Glomerular visceral epithelial cell (primary cell): ENCODE results near the gene OAT.

Source experiments
- DNase-seq: peaks from one replicate; pipeline ENCODE4 v3.0.0-alpha.2; 2016; ENCODE audit errors: extremely low spot score

OAT gene

DNA sequence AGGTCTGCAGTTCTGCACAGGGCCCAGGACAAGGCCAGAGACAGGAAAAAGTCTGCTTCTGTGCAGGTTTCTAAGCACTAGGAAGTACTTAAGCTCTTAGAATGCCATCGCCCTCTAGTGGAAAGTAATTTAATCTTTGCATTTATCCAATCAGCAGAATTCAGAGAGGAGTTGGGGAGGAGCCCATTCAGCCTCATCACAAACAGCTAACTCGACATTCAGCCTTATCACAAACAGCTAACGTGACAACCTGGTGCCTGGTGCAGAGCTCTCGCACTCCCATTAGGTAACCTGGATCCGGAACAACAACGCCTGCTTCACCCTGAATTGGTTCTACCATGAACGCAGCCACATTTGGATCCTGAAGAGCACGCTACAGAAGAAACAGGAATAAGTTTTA lies 15.2 kb downstream of the OAT start:
- peak; percentile 74 for DNase-seq

DNA sequence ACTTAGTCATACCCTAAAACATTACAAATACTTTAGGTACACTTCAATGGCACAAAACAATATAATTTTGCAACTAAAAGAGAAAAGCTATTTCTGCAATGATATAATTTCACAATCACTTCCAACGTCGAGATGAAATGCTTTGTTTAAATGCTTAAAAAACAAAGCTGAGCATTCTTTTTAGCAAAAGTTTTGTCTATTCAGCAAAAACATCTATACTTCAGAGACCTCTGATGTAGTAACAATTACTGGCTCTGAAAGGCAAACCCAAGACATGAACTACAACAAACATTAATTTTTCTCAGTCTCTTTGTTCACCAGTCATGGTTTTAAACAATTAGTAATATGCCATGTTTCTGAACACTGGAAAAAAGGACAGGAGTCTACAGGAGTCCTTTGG lies 16.4 kb downstream of the OAT start:
- no peak for DNase-seq

DNA sequence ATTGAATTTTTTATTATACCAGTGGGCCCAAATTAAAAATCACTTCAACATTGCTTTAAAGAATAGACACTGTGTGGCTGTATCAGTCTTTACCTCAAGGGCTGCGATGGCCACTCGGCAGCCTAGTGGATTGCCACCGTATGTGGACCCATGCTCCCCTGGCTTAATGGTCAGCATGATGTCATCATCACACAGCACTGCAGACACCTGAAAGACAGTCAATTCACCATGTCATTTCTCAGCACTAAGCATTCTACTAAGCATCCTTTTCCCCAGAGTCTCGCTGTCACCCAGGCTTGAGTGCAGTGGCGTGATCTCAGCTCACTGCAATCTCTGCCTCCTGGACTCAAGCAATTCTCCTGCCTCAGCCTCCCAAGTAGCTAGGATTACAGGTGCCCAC lies 17.1 kb downstream of the OAT start:
- no peak for DNase-seq

DNA sequence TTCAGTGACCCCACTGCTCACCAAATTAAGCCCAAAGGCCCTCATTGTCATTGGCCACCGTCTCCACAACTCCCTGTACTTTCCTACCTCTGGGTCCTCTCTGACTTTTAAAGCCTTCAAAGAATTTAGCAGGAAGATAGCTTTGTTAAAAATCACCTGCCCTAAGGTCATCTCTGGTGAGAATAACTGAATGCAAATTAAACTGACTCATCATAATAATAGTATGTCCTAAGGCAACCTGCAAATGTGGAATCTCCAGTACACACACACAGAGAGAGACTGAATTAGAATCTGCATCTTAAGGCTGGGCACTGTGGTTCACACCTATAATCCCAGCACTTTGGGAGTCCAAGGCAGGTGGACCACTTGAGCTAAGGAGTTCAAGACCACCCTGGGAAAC lies 24.1 kb downstream of the OAT start:
- DNase-seq: no peak

DNA sequence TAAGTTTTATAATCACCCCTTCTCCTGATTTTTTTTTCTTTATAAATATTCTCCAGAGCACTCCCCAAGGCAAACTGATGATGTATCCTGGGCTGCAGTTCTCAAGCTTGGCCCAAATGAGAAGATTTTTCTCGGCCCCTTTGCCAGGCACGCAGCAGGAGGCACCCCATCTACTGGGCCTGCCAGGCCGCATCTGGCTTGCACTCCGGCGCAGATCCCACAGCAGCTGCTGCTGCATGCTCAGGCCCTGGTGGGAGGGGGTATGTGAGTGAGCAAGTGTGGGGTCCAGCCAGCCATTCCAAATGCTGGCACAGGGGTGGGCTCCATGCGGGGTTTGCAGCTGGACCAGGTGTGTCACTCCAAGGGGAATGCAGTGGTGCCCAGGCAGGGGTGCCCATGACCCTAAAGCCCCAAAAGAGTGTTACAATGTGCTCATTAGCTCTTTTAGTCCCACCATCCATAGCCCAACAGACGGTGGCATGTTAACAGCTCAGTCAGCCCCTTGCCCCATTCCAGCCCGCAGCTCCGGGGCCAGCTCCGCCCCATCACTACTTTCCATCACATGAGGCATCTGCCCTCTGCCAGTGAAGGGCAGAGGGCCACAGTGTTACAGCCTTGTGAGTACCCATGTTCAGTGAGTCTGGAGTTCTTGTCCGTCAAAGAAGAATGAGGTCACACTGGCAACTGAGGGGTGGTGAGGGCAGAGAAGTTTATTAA lies 25.9 kb downstream of the OAT start:
- DNase-seq: no peak

DNA sequence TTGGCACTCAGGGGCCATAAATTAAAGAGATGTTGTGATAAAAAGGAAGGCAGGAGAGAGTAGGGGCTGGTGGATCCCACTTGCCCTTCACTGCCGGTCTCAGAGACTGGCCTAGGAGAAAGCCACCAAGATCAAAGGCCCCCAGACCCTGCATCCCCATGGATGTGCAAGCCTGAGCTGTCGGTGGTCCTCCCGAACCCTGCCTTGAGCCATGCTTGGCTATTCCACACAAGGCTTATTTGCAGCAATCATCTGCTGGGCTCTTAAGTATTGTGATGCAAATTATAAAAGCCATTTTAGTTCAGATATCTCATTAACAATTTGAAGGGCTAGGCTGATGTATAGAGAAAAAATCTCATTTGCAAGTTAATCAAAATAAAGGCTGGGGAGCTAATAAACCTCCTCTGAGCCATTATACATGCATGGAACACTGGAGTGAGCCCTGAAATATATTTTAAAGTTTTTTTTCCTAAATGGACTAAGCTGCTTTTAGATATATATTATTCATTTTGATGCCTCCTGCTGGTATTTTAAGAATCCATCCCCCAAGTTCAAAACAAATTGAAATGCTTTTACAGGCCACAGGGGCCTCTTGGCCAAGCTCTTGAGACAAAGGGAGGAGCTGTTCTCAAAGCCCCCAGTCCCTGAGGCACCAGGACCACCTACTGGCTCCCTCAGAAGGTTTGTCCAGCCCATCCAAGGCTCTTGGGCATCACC lies 28.1 kb downstream of the OAT start:
- DNase-seq: no peak

DNA sequence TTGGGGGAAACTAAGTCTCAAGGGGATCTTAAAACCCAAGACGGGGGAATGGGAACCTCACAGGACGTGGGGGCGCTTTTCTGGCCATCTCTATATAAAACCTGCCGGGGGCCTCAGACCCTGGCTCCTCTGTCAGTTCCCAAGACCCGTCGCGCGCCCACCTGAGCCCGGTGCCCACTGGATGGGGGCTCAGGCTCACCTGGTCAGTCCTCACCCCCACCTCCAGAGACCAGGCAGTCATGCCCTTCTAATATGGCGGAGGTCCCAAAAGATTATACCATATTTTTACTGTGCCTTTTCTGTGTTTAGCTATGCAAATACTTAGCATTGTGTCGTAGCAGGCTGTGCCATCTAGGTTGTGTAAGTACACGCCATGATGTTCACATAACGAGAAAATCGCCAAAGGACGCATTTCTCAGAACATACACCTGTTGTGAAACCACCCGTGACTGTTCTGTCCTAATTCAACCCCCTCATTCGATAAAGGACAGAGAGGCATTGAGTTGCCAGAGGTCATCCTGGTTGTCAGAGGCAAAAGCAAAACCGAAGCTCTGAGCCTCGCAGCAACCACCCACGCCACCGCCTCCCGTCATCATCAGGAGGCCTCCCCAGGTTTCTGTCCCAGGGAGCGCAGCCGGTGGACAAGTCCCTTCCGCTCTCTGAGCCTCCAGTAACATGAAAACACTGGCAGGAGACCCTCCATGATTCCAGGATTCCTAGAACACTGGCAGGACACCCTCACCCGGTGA lies 28.9 kb downstream of the OAT start:
- no peak for DNase-seq

DNA sequence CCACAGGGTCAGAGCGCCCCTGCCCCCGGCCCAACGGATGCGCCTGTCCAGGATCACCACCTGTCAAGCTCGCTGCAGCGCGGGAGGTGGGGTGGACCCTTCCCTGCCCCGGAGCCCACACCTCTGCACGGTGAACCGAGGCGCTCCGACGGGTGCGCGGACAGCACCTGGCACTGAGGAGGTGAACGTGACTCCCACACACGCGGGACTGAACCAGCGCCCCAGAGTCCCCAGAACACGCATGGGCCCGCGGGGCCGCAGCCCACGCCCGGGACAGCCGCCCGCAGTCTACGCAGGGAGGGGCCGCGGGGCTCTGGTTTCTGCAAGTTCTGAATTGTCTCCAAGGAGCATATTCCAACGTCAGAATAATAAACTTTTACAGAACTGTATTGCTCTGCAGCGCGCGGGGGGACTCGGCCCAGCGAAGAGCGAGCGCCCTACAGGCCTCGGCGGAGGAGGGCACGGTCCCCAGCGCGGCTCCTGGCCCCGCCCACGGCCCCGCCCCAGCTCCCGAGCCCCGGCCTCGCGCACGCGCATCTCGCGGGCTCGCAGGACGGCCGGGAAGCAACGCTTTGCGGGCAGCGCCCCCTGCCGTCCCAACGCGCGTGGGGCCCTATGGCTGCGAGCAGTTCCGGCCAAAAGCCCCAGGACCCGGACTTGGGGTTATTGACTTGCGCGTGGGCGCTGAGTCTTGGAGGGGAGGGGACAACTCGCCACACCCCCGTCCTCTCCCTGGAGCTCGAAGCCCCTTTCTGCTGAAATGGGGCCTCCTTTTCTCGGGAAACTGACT lies 29.7 kb downstream of the OAT start:
- DNase-seq: peak; percentile 88

DNA sequence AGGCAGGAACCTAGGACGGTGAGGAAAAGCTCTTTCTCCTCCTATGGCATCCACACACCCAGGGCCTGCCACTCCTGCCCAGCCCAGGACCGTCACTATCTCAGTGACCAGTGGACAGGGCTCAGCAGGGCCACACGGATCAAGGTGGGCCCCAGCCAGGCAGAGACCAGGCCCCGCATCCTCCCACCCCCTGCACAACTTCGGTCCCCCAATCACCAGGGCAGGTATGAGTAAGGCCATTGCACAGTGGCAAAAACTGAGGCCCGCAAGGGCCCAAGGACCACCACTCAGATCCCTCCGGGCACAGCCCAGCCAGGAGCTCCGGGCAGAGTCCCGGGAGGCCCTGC lies 30.3 kb downstream of the OAT start:
- DNase-seq: no peak

DNA sequence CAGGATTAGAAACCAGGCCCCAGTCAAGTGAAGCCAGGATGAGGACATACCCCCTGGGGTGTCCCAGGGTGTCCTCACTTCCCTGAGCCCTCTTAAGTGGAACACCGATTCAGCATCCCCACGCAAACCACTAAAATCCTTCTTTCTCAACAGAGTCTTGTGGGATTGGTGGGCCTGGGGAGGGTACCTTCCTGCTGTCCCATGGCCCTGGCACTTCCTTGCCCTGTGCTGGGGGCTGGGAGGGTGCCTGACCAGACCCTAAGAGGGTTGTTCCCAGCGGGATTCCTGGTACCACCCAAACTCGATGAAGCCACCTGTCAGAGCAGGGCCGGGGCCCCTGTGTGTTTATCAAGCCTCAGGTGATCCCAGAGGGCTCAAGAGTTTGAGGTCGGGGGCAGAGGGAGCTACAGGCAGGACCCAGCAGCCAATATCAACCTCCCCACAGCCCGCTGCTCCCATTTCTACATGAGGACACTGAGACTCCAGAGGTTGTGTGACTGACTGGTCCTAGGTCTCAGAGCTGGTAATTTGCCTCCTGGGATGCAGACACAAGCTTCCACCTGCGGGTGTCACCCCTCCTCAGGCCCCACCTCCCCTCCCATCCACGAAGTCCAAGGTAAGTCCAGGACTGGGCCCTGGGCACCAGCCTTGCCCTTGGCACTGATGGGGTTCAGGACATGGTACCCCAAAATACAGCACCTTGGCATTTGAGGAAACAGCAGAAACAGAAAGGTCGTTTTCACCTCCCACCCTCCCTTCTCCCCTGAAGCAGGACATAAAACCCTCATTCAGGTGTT lies 31.4 kb downstream of the OAT start:
- DNase-seq: no peak

DNA sequence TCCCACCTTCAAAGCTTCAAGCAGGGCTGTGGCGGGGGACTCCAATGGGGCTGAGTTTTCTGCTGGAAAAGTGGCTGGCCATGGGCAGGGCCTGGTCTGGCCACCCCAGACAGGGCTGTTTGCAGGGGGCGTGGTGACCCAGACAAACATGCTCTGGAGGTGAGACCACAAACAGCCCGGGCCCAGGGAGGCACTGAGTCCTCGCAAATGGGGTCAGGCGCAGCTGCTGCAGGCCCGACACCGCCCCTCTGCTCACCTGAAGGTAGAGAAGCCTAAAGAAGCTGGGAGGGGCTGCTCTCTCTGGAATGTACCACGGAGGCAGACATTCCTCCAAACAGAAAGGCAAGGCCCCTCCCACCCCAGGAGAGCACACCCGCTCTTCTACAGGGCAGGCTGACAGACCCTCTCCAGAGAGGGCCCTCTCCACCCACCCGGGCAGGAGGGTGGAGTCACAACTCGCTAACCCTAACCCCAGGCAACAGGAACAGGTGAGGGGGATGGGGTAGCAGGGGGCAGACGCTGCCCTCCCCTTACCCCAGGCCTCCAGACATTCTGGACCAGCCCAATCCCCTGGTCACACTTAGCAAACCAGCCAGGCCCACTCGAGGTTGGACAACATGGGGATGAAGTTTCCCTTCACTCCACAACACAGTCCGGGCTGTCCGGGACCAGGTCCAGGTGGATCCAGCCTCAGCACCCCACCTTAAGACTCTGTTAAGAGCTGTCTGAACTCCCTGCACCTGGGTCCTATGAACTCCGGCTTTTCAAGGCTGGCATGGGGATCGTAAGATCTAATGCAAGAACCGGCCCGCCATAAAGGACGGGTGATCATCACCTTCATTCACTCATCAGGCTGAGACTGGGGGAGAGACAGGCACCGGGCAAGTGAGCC lies 32.3 kb downstream of the OAT start:
- no peak for DNase-seq

DNA sequence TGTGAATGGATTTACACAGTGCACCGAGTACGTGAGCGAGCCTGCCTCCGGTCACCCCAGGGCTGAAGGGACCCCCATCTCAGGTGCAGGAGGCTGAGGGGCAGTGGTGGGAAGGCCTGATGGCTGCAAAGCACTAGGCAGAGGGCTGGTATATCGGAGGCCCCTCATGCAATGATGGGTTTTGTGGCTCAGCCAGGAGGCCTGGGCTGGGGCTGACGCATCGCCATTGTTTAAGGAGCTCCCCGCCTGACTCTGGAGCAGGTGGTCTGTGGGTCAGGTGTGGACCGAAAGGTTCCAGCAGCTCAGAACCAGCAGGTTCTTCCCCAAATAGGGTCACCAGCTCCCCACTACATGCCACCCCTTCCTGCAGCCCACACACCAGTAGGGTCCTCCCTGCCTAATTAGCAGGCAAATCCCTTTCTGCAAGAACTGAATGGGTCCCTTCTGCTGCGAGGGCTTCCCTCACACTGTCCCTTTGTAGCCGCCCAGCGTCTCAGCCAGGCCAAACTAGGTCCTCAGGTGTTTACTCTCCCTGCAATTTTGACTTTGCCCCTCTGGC lies 33.0 kb downstream of the OAT start:
- DNase-seq: no peak

DNA sequence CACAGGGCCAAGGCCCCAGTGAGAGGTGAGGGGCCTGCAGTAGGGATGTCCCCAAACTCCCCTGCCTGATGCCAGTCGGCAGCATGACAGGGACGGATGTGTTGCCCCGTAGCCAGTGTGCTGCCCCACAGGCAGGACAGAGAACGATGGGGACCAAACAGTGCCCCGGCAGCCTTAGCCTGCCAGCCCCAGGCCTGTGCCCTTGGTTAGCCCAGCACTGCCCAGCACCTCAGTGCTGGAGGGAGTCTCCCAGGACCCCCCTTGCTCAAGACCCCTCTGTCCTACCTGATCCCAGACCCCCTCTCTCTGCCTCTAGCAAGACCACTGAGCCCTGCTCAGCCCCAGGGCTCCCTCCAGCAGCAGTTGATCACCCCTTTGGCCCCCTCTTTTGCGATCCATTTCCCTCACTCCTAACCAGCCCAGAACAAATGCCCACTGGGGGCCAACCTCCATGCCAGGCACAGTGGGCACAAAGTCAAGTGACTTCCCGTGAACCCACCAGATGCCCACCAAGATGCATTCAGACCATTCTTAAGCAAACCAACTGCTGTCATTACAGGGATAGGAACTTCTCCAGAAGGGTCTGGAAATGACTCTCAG lies 34.0 kb downstream of the OAT start:
- no peak for DNase-seq

DNA sequence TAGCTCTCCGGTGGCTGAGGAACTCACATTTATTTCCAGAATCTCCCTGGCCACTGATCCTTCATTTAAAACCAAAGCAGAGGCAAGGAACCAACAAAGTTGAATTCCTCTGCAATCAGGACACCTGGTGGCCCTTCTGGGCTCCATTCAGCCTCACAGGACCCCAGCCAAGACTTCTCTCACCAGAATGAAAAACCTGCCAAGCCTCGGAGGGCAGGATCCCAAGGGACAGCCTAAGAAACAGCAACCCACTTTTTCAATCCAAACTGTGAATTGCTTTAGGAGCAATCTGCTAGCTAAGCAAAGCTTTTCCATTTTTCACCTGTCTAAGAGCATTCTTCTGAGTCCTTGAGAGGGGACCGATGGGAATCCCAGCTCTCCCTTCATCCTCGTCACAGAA lies 34.6 kb downstream of the OAT start:
- no peak for DNase-seq

DNA sequence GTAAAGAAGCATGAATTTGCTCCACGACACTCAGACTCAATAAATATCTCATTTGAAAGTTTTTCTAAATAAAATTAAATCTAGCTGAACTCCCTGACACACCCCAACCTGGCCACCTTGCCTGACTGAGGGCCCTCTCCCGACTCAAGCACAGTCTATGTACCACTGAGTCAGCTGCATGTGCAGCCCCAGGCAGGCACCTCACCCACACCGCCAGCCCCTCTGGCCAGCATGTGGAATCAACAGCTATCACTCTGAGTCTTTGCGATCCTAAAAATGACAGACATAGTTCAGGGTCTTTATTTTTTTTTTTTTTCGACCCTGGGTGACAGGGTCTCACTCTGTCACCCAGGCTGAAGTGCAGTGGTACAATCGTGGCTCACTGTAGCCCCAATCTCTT lies 35.2 kb downstream of the OAT start:
- no peak for DNase-seq

DNA sequence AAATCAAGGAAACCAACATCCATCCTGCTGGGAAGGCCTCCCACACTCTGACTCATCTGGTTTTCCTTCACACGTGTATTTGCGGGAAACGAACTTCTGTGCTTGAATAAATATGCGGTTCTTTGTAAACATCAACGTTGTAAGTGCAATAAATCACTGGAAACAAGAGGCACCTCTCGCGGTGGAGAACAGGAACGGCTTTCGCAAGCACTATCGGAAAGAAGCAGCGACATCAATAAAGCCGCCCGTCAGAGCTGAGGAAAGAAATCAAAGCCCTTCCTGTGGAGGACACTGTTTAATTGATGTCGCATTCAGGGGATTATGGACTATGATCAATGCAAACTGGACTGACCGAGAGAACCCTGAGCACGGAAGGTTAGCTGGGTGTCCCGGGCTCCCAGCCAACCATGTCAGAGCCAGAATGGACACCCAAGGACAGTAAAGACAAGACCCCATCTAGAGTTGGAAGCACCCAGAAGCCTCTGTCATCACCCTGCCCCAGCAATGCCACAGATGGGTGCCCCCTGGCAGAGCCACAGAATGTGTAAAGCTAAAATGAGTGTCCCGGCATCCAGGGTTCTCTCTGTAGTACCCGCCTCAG lies 37.6 kb downstream of the OAT start:
- DNase-seq: no peak

DNA sequence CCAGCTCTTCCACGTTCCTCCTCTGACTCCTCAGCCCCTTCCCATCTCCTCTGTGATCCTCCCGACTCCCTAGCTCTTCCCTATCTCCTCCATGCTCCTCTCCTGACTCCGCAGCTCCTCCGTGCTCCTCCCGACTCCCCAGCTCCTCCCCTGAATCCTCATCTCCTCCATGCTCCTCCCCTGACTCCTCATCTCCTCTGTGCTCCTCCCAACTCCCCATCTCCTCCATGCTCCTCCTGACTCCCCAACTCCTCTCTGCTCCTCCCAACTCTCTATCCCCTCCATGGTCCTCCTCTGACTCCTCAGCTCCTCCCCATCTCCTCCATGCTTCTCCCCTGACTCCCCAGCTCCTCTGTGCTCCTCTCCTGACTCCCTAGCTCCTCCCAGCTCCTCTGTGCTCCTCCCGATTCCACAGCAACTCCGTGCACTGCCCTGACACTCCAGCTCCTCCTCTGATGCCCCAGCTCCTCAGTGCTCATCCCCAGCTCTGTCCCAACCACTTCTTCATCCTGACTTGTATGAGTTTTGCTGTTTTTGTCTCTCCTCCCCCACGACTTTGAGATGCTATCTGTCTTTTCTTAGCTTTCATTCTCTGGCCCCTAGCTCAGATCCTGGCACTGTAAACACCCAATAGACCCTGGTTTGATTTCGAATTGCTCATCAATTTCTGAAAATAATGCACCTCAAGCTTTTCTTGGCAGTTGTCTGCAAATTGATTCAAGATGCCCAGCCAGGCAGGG lies 38.3 kb downstream of the OAT start:
- no peak for DNase-seq

DNA sequence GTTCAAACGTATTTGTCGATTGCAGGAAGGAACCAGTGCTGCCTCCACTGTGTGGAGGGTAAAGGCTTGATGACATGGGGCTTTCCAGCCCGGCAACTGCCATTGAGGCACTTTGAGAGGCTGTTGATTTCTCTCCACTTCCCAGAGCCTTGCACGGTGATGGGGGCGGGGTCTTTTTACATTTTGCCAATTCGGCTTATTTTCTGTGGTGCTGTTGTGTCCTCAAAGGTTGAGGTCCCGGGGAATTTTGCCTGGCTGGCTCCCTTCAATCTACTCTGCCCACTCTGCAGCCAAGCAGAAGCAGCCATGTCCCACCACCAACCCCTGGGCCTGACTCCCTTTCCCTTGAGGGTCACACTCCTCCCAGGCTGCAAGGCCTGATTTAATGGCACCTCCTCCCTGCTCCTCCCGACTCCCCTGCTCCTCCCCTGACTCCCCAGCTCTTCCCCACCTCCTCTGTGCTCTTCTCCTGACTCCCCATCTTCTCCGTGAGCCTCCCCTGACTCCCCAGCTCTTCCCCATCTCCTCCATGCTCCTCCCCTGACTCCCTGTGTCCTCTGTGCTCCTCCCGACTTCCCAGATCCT lies 39.0 kb downstream of the OAT start:
- no peak for DNase-seq
